ENCODE results near the gene MED13L.

The MED13L gene

DNA sequence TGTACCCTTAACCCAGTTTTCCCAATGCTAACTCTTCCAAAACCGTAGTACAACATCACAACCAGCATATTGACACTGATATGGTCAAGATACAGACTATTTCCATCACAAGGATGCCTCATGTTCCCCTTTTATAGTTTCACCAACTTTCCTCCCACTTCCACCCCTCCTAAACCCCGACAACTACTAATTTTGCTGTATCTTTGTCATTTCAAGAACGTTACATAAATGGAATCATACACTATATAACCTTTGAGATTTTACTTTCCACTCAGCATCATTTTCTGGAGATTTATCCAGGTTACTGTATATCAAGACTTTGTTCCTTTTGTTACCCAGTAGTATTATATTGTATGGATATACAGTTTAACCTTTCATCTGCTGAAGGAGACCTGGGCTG, 88.9 kb downstream of the MED13L start:
- TF ChIP-seq, protein P1, sequence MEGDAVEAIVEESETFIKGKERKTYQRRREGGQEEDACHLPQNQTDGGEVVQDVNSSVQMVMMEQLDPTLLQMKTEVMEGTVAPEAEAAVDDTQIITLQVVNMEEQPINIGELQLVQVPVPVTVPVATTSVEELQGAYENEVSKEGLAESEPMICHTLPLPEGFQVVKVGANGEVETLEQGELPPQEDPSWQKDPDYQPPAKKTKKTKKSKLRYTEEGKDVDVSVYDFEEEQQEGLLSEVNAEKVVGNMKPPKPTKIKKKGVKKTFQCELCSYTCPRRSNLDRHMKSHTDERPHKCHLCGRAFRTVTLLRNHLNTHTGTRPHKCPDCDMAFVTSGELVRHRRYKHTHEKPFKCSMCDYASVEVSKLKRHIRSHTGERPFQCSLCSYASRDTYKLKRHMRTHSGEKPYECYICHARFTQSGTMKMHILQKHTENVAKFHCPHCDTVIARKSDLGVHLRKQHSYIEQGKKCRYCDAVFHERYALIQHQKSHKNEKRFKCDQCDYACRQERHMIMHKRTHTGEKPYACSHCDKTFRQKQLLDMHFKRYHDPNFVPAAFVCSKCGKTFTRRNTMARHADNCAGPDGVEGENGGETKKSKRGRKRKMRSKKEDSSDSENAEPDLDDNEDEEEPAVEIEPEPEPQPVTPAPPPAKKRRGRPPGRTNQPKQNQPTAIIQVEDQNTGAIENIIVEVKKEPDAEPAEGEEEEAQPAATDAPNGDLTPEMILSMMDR (IDR thresholded peaks at IDR 0.05; ENCODE audit: insufficient read depth, low read length, poor library complexity, severe bottlenecking), result no peak
- no peak for TF ChIP-seq EZH2phosphoT487 (conservative IDR thresholded peaks at IDR 0.05; ENCODE audit: low read length)
- no peaks in the 10 kb centered on the region for H3K9me2 ChIP-seq (replicated peaks; ENCODE audit: insufficient read depth, low read length)
- H3K4me2 ChIP-seq (ENCODE audit: low read depth, low read length, poor library complexity, severe bottlenecking), result no peak overlapping the region
- no peaks in the 10 kb centered on the region for H3F3A ChIP-seq (ENCODE audit: insufficient read depth)
- H4K20me1 ChIP-seq (ENCODE audit: low read depth, low read length), result peaks cover 32% of the 10 kb centered on the region
- H3K27ac ChIP-seq (ENCODE audit: low read depth, low read length), result no peak overlapping the region
- no peak overlapping the region for H3K9ac ChIP-seq (ENCODE audit: low read length)
- no peak overlapping the region for H2AFZ ChIP-seq (ENCODE audit: low read depth, low read length, severe bottlenecking)
- no peak overlapping the region for H3K4me3 ChIP-seq (ENCODE audit: insufficient read depth, low read length, poor library complexity, severe bottlenecking)
- no peaks in the 10 kb centered on the region for H3K36me3 ChIP-seq (ENCODE audit: low read length)
- no peaks in the 10 kb centered on the region for H3K79me2 ChIP-seq (ENCODE audit: insufficient read depth, low read length)
- no peaks in the 10 kb centered on the region for H3K27me3 ChIP-seq (ENCODE audit: low read length)
- no peaks in the 10 kb centered on the region for H3K9me3 ChIP-seq (ENCODE audit: insufficient read depth, low read length)

- Histone ChIP-seq H3K36me3 (ENCODE audit: low read length) (no peaks in the 10 kb centered on the region), H4K20me1 (ENCODE audit: low read depth, low read length) (peaks cover 28% of the 10 kb centered on the region), H3K27ac (ENCODE audit: low read depth, low read length) (no peak overlapping the region), H3K9ac (ENCODE audit: low read length) (no peak overlapping the region), H2AFZ (ENCODE audit: low read depth, low read length, severe bottlenecking) (no peak overlapping the region), H3K9me3 (ENCODE audit: insufficient read depth, low read length) (no peaks in the 10 kb centered on the region), H3K27me3 (ENCODE audit: low read length) (no peaks in the 10 kb centered on the region), H3K9me2 (replicated peaks; ENCODE audit: insufficient read depth, low read length) (no peaks in the 10 kb centered on the region), H3K4me2 (ENCODE audit: low read depth, low read length, poor library complexity, severe bottlenecking) (no peak overlapping the region), H3F3A (ENCODE audit: insufficient read depth) (no peaks in the 10 kb centered on the region), H3K79me2 (ENCODE audit: insufficient read depth, low read length) (no peaks in the 10 kb centered on the region), H3K4me3 (ENCODE audit: insufficient read depth, low read length, poor library complexity, severe bottlenecking) (no peak overlapping the region)
- no peak for TF ChIP-seq EZH2phosphoT487 (conservative IDR thresholded peaks at IDR 0.05; ENCODE audit: low read length)
- TF ChIP-seq, protein P1 (IDR thresholded peaks at IDR 0.05; ENCODE audit: insufficient read depth, low read length, poor library complexity, severe bottlenecking), result no peak
Observed at GRCh38 chr12:116187151-116187511, 90.4 kb downstream of the MED13L start.

GRCh38 chr12:116186482-116187150, 90.9 kb downstream of the MED13L start:
- Histone ChIP-seq H3K9ac (ENCODE audit: low read length) (no peak overlapping the region), H3K4me2 (ENCODE audit: low read depth, low read length, poor library complexity, severe bottlenecking) (no peak overlapping the region), H3K79me2 (ENCODE audit: insufficient read depth, low read length) (no peaks in the 10 kb centered on the region), H3K9me2 (replicated peaks; ENCODE audit: insufficient read depth, low read length) (no peaks in the 10 kb centered on the region), H2AFZ (ENCODE audit: low read depth, low read length, severe bottlenecking) (no peak overlapping the region), H3K27ac (ENCODE audit: low read depth, low read length) (no peak overlapping the region), H3K36me3 (ENCODE audit: low read length) (no peaks in the 10 kb centered on the region), H3K4me3 (ENCODE audit: insufficient read depth, low read length, poor library complexity, severe bottlenecking) (no peak overlapping the region), H4K20me1 (ENCODE audit: low read depth, low read length) (peaks cover 28% of the 10 kb centered on the region), H3F3A (ENCODE audit: insufficient read depth) (no peaks in the 10 kb centered on the region), H3K9me3 (ENCODE audit: insufficient read depth, low read length) (no peaks in the 10 kb centered on the region), H3K27me3 (ENCODE audit: low read length) (no peaks in the 10 kb centered on the region)
- TF ChIP-seq, protein P1 (IDR thresholded peaks at IDR 0.05; ENCODE audit: insufficient read depth, low read length, poor library complexity, severe bottlenecking), result no peak
- no peak for TF ChIP-seq EZH2phosphoT487 (conservative IDR thresholded peaks at IDR 0.05; ENCODE audit: low read length)

Measured in SU-DHL-6 (cell line).